ENCODE results near the gene CAP2. TPM values are rescaled to one million over a fixed set of nuclear protein-coding genes. Genes with fewer than 3 reads are reported as not detected.

The CAP2 gene, protein sequence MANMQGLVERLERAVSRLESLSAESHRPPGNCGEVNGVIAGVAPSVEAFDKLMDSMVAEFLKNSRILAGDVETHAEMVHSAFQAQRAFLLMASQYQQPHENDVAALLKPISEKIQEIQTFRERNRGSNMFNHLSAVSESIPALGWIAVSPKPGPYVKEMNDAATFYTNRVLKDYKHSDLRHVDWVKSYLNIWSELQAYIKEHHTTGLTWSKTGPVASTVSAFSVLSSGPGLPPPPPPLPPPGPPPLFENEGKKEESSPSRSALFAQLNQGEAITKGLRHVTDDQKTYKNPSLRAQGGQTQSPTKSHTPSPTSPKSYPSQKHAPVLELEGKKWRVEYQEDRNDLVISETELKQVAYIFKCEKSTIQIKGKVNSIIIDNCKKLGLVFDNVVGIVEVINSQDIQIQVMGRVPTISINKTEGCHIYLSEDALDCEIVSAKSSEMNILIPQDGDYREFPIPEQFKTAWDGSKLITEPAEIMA
- total RNA-seq = 15.4 and 15.5 TPM in 2 replicates
- long read RNA-seq, transcript CAP2-201 (13 exons, 3,316 nt) = major isoform, 72 of 101 reads
- long read RNA-seq, transcript CAP2-203 (11 exons, 1,404 nt) = minor isoform, 10 of 101 reads
- long read RNA-seq, partial matches to known transcripts = 9 of 101 reads
- long read RNA-seq, other reads (novel, unspliced or antisense) = 9 of 101 reads

DNA sequence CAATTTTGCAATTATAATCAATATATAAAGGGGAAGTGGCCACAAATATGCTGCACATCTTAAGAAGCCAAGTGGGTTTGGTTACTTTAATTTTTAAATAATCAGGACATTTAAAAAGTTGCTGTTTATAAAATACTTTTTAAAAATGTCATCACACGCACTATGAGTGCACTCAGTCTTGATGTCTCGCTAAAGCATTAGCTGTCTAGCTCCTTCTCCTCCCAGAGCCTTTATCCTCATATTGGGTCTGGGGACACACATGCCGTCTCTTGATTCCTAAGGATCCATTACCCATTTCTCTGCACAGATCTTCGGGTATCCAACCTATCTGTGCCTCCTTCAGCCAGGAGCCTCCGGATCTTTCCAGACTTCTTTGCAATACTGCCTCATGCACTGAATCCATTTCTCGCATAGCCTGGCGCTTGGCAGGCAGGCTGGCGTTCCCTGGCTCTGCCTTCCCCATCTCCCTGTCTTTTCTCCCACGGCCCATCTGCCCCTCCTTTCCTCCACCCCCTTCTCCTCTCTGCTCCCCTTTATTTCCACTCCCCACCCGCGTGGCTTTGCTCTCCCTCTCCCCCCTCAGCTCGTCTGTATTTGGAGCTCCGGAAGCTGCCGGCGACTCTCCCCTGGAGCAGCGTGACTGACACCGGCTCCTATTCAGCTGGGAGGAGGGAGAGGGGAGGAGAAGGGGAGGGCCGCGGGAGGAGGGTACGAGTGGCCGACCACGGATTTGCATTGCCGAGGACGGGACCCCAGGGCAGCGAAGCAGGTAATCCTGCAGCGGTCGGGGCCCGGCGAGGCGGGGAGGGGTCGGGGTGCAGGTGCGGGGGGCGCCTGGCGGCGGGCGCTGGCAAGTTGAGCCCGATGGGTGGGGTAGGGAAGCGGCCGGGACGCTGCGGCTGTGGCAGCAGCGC lies at the start of gene CAP2:
Gene CAP2 (plus strand): TSS at position 618 of the 914 bp plus-strand sequence. CDS start 27,961 bp downstream, outside the sequence.
- H3K4me3 Mint-ChIP-seq (ENCODE audit: low read depth) = peak within 1 kb of the TSS; percentile 96
- H3K27me3 Mint-ChIP-seq = peaks cover 5% of the 10 kb centered on the region
- H3K4me1 Mint-ChIP-seq (ENCODE audit: low read depth) = peaks cover 11% of the 10 kb centered on the region
- peaks cover 7% of the 10 kb centered on the region for H3K9me3 Mint-ChIP-seq (ENCODE audit: low read depth)
- H3K27ac Mint-ChIP-seq = peak within 1 kb of the TSS; percentile 99
- H3K36me3 Mint-ChIP-seq (ENCODE audit: insufficient read depth) = peaks cover 10% of the 10 kb centered on the region
- TF ChIP-seq CTCF (IDR thresholded peaks at IDR 0.05; ENCODE audit: unreplicated experiment) = no peak
- DNase-seq (ENCODE audit: low spot score, unreplicated experiment) = peak; percentile 66

DNA sequence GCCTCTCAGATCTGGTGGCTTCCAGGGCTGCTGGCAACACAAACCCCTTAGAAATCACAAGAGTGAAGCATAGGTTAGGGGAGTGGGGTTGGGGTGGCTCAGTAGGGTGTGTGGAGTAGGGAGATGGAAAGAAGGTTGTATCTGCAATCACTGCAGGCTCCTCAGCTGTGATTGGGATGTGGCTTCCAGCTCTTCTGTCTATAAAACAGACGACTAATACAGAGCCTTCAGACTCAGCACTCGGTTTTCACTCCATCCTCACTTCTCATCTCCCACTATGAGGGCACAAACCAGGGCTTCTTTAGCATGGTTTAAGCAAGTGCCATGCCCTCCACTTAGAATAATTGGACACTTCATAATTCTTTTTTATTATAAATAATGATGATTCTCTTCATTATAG lies 46.4 kb upstream of the CAP2 start:
- Mint-ChIP-seq H3K4me3 (ENCODE audit: low read depth) (no peak overlapping the region), H3K27me3 (no peaks in the 10 kb centered on the region), H3K4me1 (ENCODE audit: low read depth) (no peaks in the 10 kb centered on the region), H3K9me3 (ENCODE audit: low read depth) (no peaks in the 10 kb centered on the region), H3K36me3 (ENCODE audit: insufficient read depth) (no peaks in the 10 kb centered on the region), H3K27ac (no peak overlapping the region)
- TF ChIP-seq CTCF (IDR thresholded peaks at IDR 0.05; ENCODE audit: unreplicated experiment) = no peak
- no peak for DNase-seq (ENCODE audit: low spot score, unreplicated experiment)

DNA sequence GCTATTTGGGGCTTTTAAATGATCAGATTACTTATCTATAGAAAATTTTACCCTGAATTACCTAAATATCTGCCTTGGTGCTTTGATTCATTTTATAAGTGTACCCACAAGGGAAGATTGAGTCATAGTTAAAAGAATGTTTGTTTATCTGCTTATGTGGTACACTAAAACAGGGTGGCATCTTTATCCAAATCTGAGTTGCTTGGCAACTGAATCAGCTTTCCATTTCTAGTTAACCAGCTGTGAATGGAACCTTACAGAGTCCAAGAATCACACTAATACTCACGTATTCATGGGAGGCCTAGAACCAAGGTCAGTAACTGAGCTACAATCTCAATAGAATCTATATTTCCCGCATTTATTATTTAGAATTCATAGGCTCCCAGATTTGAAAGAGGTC lies 44.0 kb upstream of the CAP2 start:
- no peaks in the 10 kb centered on the region for H3K9me3 Mint-ChIP-seq (ENCODE audit: low read depth)
- H3K4me1 Mint-ChIP-seq (ENCODE audit: low read depth) = no peaks in the 10 kb centered on the region
- no peaks in the 10 kb centered on the region for H3K36me3 Mint-ChIP-seq (ENCODE audit: insufficient read depth)
- no peak for TF ChIP-seq CTCF (IDR thresholded peaks at IDR 0.05; ENCODE audit: unreplicated experiment)
- no peaks in the 10 kb centered on the region for H3K27me3 Mint-ChIP-seq
- no peak overlapping the region for H3K27ac Mint-ChIP-seq
- no peak overlapping the region for H3K4me3 Mint-ChIP-seq (ENCODE audit: low read depth)
- DNase-seq (ENCODE audit: low spot score, unreplicated experiment) = no peak

DNA sequence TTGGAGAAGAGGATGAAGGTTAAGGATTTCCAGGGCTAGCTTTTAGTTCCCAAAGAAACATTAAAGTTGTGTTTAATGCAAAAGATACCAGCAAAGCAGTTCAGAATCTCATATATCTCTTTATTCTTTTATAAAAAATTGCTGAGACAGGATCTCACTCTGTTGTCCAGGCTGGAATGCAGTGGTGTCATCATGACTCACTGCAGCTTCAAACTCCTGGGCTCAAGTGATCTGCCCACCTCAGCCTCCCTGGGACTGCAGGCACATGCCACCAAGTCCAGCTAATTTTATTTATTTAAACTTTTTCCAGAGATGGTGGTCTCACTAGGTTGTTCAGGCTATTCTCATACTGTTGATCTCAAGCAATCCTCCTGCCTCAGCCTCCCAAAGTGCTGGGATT lies 41.1 kb upstream of the CAP2 start:
- no peaks in the 10 kb centered on the region for H3K9me3 Mint-ChIP-seq (ENCODE audit: low read depth)
- H3K36me3 Mint-ChIP-seq (ENCODE audit: insufficient read depth) = no peaks in the 10 kb centered on the region
- DNase-seq (ENCODE audit: low spot score, unreplicated experiment) = no peak
- no peak overlapping the region for H3K27ac Mint-ChIP-seq
- H3K27me3 Mint-ChIP-seq = no peaks in the 10 kb centered on the region
- no peaks in the 10 kb centered on the region for H3K4me1 Mint-ChIP-seq (ENCODE audit: low read depth)
- no peak overlapping the region for H3K4me3 Mint-ChIP-seq (ENCODE audit: low read depth)
- TF ChIP-seq CTCF (IDR thresholded peaks at IDR 0.05; ENCODE audit: unreplicated experiment) = no peak
